Measurements from ENCODE around the gene RECK. TPM values are rescaled to one million over a fixed set of nuclear protein-coding genes. Genes with fewer than 3 reads are reported as not detected.
"Not testable (repeated sequence)": the region's sequence is repeated elsewhere in the genome, so short reads cannot be mapped to it uniquely, and the experiment has no call there.

RECK gene
- polyA plus RNA-seq, 1 donor, result 19.0 TPM

DNA sequence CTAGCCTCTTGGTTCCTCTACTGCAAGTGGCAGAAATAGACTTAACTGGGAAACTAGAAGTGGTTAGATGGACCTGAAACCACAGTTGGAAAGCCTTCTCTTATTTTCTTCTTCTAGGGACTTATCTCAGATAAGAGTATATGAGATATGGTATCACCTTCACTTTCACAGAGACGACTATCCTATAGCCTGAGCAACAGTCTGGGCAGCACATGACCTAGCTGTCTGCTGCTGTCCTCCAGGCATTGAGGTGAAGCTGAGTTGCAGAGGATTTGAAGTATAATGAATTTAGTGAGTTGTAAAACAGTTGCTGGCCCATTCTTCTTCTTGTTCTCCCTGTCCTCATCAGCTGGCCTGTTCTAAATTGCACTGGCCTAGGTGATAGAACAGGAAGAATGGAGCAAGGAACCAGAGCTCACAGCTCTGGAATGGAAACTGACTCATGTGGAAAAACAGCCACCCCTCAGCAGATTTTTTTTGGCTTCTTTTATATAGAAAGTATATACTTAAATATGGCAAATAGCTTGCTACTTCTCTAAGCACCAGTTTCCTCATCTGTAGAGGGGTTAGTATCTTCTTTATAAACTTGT is 27.8 kb downstream of the RECK start:
- DNase-seq, result no peak

DNA sequence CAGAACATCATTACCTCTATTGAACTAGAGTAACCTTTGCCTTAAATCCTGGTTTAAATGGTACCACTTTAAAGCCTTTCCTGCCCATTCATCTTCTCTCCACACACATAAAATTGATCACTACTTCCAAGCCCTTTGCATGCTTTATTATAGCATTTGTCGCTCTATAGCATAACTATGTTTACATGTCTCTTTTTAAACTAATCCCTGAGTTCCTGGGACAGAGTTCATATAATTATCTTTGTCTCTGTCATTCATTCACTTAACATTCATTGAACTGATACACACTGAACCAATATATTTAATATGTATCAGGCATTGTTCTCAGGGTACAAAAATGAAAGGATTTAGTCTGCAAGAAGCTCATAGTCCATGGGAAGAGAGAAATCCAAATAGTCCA is 37.3 kb downstream of the RECK start:
- DNase-seq, result no peak

DNA sequence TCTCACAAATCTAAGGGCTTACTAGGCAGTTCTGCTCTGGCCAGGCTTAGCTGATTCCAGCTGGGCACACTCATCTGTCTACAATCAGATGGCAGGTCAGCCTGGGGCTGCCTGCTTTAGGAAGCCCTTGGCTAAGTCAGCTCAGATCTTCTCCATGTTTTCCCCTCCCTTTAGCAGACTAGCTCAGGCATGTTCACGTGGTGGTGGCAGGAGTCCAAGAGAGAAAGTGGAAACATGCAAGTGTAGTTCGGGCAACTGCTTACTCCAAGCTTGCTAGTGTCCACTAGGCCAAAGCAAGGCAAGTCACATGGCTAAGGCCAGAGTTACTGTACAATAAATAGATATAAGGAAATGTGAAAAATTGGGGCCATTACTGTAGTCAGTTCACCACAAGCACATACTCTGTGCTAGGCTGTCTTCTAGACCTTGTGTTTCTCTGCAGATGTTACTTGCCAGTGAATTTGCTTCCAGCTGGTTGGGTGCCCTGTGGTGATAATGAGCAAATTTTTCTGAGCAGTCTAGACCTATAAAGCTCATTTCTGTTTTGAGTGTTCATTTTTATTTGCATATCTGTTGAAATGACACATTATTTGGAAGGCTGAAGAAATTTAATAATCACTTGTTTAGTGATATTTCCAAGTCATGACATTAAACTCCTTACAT is 38.3 kb downstream of the RECK start:
- peak; percentile 69 for DNase-seq

DNA sequence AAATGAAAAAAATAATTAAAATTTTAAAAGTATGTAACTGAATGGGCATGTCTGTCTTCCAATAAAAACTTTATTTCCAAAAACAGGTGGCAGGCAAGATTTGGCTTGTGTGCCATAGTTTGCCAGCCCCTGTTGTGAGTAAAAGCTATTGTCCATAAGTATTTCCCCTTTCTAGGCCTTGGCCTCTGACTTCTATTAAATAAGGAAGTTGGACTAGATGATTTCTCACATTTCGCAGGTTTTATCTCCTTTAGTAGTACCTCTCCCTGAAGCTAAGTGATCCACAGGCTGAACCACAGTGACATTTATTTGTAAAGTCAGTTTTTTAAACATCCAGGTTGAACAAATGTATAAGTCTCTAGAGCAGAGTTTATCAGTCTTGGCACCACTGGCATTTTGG is 41.3 kb downstream of the RECK start:
- DNase-seq, result no peak

DNA sequence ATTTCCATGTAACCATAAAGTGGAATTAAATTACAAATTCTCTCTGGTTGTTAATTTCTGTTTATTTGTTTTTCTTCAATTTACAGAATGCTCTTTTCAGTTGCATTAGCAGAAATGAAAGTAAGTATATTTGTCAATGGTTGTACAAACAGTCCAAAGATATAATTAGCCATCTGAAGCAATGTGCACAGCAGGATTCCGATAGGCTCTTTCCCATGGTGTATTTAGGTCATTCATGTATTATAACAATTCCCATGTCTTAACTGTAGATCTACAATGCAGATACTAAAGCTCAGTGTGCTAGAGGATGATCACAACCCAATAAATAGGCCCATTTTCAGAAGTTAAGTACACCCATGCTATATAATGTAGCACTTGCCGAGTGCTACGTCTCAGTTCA is 43.8 kb downstream of the RECK start:
- DNase-seq, result no peak

DNA sequence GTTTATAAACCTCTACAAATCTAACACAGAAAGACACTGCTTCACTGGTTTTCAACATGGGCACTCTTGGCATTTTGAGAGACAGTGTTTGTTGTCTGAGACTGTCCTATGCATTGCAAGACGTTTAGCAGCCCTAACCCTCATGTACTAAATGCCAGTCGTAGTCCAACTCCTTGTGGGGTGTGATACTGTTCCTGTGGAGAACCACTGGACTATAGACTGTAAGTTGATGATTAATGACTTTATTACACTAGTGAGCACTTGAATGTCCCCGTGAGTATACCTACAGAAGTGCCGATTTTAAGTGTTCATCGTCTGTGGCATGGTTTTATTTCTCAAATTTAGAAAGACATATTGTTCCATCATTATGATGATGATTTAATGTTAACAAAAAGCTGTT is 46.2 kb downstream of the RECK start:
- DNase-seq, result no peak

DNA sequence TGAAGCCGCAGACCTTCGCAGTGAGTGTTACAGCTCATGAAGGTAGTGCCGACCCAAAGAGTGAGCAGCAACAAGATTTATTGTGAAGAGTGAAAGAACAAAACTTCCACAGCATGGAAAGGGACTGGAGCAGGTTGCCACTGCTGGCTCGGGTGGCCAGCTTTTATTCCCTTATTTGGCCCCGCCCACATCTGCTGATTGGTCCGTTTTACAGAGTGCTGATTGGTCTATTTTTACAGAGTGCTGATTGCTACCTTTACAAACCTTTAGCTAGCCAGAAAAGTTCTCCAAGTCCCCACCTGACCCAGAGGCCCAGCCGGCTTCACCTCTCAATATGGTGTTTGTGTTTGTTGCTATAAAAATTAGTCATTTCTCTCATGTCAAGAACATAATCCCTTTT is 49.7 kb downstream of the RECK start:
- DNase-seq, result no peak

DNA sequence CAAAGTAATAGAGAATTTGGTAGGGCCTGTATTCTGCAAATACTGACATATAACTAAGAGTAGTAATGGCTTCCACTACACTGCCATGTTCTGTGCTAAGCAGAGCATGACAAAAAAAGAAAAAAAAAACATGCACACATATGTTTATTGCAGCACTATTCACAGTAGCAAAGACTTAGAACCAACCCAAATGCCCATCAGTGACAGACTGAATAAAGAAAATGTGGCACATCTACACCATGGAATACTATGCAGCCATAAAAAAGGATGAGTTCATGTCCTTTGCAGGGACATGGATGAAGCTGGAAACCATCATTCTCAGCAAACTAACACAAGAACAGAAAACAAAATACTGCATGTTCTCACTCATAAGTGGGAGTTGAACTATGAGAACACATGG is 50.3 kb downstream of the RECK start:
- not testable (repeated sequence) for DNase-seq

DNA sequence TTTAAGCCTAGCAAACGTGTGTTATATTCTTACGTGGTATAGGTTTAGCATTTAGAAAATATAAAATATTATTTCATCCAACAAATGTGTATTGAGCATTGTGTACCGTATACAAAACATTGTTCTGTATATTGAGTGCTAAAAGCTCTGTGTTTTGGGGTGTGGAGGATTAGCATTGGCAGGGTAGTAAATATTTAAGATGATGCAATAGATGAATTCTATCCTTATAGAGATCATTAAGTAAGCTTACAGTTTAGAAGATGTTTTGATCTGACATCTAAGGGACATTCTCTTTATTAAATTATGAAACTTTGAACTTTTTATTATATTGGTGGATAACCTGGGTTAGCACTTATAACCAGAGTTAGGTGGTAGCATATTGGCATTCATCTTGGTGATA is 51.3 kb downstream of the RECK start:
- DNase-seq, result no peak

DNA sequence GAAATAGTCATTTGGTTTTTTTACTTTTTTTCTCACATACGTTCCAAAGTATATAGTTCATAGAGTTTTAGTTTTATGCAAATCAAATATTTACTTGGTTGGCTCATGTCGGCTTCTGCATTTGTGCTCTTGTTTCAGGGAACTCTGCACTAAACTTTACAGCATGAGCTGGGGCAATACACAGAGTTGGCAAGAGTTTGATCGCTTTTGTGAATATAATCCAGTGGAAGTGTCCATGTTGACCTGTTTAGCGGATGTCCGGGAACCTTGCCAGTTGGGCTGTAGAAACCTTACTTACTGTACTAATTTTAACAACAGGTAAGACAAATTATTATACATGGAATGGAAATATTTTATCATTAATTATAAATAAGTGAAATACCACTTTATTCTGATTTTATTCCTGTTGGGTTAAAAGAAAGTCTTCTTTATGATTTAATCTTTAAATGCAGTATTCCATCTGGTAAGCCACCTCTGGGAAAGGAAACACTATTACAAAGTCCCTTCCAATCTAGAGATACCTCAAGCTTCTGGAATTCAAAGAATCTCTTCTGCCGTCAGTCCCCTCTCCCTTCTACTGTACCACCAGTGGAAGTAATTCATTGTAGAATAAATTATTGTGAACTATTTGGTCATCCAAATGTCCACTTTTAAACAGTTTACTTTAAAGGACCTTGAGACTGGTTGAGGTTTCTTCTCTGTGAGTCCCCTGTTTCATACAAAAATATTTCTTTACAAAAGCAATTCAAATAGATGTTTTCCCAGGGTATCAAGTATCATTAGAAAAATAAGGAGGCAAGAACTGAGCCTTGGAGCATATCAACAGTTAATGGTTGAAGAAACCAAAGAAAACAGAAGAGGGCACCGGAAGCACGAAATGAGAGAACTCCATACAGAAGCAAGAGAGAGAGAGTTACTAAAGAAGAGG is 54.6 kb downstream of the RECK start:
- DNase-seq, result peak; percentile 45

DNA sequence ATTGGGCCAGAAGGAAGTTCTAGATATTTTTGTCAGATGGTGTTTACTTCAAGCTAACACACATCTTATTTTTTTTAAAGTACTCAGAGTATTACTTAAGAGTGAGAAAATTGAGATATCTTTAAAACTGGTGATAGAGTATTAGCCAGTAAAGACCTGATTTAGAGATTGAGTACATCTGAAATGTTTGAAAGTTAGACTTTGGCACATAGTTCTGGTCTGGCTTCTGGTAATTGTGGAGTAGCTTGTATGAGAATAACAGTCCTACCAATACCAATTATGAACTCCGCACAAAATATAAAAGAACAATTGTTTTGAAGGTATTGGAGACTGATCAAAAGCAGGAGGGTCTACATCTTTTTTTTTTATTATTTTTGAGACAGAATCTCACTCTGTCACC is 55.3 kb downstream of the RECK start:
- no peak for DNase-seq

DNA sequence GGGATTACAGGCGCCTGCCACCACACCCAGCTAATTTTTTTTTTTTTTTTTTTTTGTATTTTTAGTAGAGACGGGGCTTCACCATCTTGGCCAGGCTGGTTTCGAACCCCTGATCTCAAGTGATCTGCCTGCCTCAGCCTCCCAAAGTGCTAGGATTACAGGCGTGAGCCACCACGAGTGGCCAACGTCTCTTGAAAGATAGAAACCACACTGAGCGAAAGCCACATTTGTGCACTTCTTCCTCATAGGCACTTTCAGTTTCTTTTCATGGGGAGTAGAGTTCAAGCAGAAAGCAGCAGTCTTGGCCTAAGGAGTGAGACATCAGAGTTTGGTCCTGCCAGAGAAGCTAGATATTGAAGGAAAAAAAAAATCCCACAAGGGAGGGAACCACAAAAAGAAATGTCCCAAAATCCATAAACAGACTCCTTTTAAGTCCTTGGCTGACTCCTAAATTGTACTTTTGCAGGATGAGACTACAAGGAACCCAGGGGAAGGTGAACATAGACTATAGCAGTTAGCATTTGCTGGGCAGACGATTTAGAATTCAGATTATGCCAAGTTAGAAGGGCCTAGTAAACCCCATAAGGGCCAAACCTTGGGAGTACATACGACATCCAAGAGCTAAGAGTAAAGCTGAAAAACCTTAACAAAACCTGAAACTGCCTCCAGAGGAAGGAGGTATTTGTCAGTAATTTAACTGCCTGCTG is 55.9 kb downstream of the RECK start:
- no peak for DNase-seq

DNA sequence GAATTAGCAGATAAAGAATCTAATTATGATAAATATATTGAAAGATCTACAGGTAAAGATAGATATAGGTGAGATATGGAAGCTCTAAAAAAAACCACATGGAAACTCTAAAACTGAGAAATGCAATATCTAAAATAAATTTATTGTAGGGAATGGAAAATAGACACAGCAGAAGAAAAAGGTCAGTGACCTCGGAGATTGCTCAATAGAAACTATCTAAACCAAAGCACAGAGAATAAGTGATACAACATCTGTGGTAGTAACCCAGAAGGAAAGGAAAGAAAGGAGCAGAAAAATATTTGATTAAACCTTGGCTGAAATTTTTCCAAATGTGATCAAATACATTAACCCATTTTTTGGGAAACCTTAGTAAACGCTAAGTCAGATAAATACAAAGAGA is 56.7 kb downstream of the RECK start:
- no peak for DNase-seq

DNA sequence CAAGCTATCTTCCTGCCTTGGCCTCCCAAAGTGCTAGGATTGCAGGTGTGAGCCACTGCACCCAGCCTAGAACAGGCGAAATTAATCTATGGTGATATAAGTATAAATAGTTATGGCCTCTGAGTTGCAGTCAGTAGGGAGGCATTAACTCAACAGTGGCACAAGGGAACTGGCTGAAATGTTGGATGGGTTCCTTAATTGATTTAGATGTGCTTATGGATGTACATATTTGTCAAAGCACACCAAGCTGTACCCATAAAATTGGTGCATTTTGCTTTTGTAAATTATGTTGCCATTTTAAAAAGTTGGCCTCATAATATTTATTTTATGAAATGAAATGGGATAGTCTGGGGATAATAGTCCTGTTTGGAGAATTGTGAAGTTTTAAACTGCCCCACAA is 63.0 kb downstream of the RECK start:
- no peak for DNase-seq

DNA sequence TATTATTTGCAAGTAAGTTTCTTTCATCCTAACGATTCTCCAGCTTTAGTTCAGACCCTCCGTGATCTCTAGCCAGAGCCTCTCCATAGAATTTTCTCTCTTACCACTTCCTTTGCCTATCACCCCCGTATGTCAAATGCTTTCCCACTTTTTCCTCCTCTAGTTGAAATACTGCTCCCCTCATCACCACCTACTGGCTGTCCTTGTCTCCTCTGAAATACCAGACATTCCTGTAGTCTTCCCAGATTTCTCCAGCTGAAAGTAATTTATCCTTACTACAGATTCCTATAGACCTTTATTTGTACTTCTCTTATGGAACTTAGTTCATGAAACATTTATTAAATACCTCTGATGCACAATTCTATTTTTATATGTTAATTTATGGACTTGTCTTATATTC is 63.8 kb downstream of the RECK start:
- DNase-seq, result no peak

DNA sequence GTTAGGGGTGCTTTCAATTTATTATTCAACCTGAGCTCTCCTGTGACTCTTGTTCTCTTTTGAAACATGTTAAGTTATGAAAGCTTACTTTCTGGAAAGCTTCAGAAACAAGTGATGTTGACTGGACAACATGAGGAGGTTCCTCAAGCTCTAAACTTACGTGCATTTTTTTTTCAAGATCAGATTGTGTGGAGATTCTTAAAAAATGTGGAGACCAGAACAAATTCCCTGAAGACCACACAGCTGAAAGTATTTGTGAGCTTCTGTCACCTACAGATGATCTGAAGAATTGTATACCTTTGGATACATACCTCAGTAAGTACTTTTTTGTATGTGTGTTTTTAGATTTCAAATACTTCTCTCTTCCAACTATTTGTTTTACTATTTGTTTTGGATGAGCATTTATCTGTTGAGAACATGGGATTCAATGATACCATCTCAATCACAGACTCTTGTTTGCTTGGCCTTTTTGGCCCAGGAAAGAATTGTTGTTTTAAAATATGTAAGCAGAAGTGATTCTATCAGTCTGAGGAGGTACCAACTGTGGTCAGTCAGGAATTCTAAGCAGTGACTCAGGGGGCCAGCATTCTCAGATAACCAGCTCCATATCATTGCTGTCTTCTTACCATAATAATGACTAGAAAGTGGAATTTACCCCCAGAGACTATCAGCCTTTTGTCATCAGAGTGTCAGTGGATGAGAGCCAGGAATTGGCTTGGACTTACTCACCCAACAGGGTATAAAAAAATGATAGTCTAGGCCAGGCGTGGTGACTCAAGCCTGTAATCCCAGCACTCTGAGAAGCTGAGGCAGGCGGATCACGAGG is 65.4 kb downstream of the RECK start:
- DNase-seq, result no peak

DNA sequence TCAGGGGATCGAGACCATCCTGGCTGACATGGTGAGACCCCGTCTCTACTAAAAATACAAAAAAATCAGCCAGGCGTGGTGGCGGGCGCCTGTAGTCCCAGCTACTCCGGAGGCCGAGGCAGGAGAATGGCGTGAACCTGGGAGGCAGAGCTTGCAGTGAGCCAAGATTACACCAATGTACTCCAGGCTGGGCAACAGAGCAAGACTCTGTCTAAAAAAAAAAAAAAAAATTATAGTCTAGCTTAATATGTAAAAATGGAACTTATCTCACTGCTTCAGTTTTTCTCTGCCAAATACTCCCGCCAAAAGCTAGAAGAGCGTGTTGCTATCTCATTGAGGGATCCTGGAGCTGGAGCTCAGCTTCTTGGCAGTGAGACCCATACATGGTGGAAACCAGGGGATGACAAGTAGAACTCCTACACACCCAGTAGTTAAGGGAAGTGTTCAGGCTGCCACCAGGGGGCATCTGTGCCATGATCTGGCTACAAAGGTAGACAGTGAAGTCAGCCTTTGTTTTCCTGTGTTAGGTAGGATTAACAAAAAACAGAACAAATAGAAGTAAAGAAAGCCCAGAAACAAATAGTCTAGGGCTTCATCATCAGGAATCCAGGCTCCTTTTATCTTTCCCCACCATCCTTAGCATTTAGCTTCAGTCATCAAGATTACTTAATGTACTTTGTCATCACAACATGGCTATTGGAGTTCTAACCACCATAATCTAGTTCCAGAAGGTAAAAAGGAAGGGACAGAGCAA is 66.2 kb downstream of the RECK start:
- DNase-seq, result peak; percentile 64

DNA sequence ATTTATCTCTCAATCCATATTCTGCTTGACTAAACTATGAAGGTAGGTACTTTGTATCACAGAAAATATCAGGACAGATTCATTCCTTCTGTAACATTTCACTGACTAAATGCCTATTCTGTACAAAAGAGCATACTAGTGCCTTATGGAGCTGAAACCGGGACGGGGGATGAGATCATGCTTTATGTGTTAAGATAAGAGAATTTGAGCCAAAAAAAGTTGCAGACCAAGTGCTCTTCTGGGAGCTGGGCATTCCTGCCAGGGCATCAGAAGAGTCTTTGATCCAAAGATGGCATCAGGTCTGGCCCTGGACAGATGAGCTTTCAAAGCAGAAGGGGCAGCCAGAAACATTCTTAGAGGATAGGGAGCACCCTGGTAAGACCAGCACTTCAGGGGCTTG is 72.4 kb downstream of the RECK start:
- DNase-seq, result no peak

DNA sequence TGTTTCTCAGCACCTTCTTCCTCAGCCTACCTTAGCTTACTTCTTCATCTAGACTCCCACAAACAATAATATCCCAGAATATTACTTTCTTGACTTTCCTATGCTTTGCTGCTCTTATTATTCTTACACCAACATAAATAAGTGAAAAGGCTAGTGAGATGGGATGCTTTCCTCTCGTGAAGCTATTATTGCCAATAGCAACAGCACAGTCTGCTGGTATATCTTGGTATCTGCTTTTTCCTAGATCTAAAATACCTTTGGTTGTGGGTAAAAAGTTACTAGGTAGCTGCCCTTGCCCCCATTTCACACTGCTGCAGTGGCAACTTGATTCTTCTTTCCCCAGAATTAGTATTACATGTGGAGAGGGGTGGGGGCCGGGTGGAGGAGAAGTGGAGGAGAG is 73.7 kb downstream of the RECK start:
- no peak for DNase-seq

DNA sequence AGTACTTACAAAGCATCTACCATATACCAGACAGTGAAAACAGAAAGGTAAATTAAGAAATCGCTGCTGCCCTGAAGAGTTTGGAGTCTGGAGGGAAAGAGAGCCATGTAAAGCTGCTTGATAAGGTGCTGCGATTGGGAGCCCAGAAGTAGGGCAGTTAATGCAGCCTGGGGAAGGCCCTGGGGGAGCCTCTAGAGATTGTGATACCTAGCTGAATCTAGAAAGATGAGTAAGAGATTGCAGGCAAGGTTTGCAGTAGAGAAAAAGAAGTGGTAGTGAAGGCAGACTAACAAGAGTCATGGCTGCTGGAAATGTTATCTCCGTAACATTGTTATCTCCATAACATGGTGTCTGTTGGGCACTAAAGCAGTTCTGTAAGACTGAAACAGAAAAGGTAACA is 75.8 kb downstream of the RECK start:
- DNase-seq, result no peak

DNA sequence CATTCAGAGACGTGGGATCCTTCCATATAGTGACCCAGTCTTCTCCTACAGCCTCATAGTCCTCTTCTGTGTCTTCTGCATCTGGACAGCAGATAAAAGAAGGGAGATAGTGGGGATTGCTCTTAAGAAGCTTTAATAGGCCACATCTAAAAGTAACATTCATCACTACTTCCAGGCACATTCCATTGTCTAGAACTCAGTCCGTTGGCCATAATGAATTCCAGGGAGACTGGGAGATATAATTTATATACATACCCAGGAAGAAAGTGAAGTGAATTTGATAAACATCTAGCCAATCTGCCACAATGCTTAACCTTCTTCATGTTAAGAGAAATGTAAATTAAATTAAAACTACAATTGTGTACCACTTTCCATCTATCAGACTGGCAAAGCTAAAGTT is 77.3 kb downstream of the RECK start:
- no peak for DNase-seq

DNA sequence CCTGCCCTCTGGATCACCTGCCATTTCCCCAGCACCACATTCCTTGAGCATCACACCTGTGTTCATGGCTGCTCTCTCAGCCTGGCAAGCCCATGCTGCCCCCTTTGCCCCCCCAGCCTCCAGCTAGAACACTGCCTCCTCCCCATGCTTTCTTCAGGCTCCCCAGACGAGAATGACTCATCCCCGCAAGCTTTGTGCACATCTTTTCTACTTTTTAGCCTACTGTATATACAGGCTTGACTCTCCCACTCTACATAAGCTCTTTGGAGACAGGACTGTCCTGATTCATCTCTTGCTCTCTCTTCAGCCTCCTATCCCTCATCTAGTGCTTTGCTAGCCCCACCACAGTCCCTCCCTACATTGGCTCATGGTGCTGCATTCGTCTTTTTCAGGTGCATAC is 79.9 kb downstream of the RECK start:
- no peak for DNase-seq

All from hindlimb muscle (tissue), 1 donor.